ENCODE results near the gene RBM34. TPM values are rescaled to one million over a fixed set of nuclear protein-coding genes. Genes with fewer than 3 reads are reported as not detected.

The RBM34 gene
- total and polyA plus RNA-seq, 3 donors from 2014 or later: 48.0 to 62.3 (median 61.9) TPM

DNA sequence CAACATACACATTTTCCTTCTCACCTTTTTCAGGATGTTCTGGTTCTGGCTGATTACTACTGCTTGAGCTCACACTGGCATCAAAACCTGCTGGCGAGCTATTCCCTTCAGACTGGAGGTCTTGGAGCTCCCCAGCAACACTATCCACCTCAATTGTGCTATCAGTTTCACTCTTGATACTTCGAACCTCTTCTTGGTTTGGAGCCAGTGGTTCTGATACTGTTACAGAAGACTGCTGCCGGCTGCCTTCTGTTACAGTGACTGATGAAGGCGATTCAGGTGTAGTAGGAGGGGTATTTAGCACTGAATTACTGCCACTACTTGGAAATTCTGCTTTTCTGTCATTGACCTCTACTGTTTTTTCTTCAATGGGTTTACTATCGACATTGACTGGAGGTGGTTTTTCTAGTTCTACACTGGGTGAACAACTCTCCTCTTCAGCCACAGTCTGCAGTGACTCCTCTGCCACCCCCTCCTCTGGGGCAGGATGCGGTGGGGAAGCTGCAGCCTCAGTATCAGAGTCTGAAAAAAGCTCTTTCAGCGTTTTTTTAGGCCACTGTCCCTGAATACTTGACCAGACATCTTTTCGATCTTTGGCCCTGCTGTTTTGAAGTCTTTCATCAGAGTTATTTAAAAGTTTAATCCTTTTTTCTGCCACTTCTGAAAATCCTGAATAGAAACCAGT is 20.7 kb upstream of the RBM34 start:
- H3K4me3 ChIP-seq: no peak overlapping the region
- no peak overlapping the region for H3K27ac ChIP-seq
- no peaks in the 10 kb centered on the region for H3K36me3 ChIP-seq (ENCODE audit: low read depth, missing control alignments)
- TF ChIP-seq CTCF (IDR thresholded peaks at IDR 0.05) (no peak), POLR2A (IDR thresholded peaks at IDR 0.05) (no peak)
- H3K27me3 ChIP-seq: no peaks in the 10 kb centered on the region
- DNase-seq: no peak
- H3K4me1 ChIP-seq: no peaks in the 10 kb centered on the region
- intact Hi-C loops (cut with DNase I; ENCODE audit: low total_unique reads): no loop called here
- 77 to 80% methylated on average over 8 of the region's 8 CpGs for WGBS, 2 donors
- no peaks in the 10 kb centered on the region for H3K9me3 ChIP-seq

DNA sequence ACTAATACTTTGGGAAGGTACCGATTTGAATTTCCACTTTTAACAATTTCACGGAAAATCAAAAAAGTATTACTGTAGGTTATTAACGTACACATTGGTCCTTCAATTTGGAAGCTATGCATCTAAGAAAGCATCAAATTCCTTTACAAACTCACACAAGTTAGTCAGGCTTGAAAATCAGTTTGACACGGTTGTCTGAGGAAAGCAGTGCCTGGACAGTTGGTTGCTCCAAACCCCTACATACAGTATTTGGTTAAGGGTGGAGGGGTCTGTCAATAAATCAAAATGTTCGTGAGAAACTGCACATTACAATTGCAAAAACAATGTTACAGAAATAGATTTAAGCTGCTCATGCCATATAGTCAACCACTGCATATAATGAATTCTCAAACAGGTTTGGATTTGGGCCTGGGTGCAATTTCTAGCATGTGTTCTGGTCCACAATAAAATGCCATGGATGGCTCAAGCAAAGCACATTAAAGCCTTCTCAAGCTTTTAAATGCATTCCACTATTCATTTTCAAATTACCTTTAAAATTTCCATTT is 19.9 kb upstream of the RBM34 start:
- Histone ChIP-seq H3K27ac (no peak overlapping the region), H3K4me1 (no peaks in the 10 kb centered on the region), H3K27me3 (no peaks in the 10 kb centered on the region), H3K4me3 (no peak overlapping the region), H3K9me3 (no peaks in the 10 kb centered on the region), H3K36me3 (ENCODE audit: low read depth, missing control alignments) (no peaks in the 10 kb centered on the region)
- intact Hi-C loops (cut with DNase I; ENCODE audit: low total_unique reads): no loop called here
- DNase-seq: no peak
- no peak for TF ChIP-seq POLR2A (IDR thresholded peaks at IDR 0.05)
- TF ChIP-seq CTCF (IDR thresholded peaks at IDR 0.05): no peak
- 90% methylated on average over 5 of the region's 5 CpGs for WGBS, 2 donors

- 58 to 68% methylated on average over 5 to 7 of the region's 7 CpGs for WGBS, 2 donors
- H3K9me3 ChIP-seq: no peaks in the 10 kb centered on the region
- DNase-seq: no peak
- intact Hi-C loops (cut with DNase I; ENCODE audit: low total_unique reads): no loop called here
- H3K4me3 ChIP-seq: no peak overlapping the region
- H3K36me3 ChIP-seq (ENCODE audit: low read depth, missing control alignments): no peaks in the 10 kb centered on the region
- H3K27me3 ChIP-seq: no peaks in the 10 kb centered on the region
- no peak overlapping the region for H3K27ac ChIP-seq
- TF ChIP-seq CTCF (IDR thresholded peaks at IDR 0.05) (no peak), POLR2A (IDR thresholded peaks at IDR 0.05) (no peak)
- H3K4me1 ChIP-seq: no peaks in the 10 kb centered on the region
These were observed 15.4 kb upstream of the RBM34 start for GRCh38 chr1:235176486-235176885.

- Histone ChIP-seq H3K27ac (no peak overlapping the region), H3K27me3 (no peaks in the 10 kb centered on the region), H3K4me1 (no peaks in the 10 kb centered on the region), H3K9me3 (no peaks in the 10 kb centered on the region), H3K36me3 (ENCODE audit: low read depth, missing control alignments) (no peaks in the 10 kb centered on the region), H3K4me3 (no peak overlapping the region)
- no peak for TF ChIP-seq CTCF (IDR thresholded peaks at IDR 0.05)
- TF ChIP-seq POLR2A (IDR thresholded peaks at IDR 0.05): no peak
- DNase-seq: no peak
- intact Hi-C loops (cut with DNase I; ENCODE audit: low total_unique reads): no loop called here
These were observed 8.9 kb upstream of the RBM34 start for GRCh38 chr1:235169986-235170385.

GRCh38 chr1:235168375-235168774 is 7.3 kb upstream of the RBM34 start:
- WGBS, 2 donors: 88 to 94% methylated on average over 3 of the region's 3 CpGs

More at GRCh38 chr1:235168375-235168774, 7.3 kb upstream of the RBM34 start:
- DNase-seq: no peak
- Histone ChIP-seq H3K27me3 (no peaks in the 10 kb centered on the region), H3K27ac (no peak overlapping the region), H3K9me3 (no peaks in the 10 kb centered on the region), H3K4me3 (no peak overlapping the region), H3K4me1 (no peaks in the 10 kb centered on the region), H3K36me3 (ENCODE audit: low read depth, missing control alignments) (no peaks in the 10 kb centered on the region)
- intact Hi-C loops (cut with DNase I; ENCODE audit: low total_unique reads): no loop called here
- no peak for TF ChIP-seq POLR2A (IDR thresholded peaks at IDR 0.05)

Measured in testis (tissue), 3 donors.